HG03439 (cell line): Measurements from ENCODE around the gene CCDC158.
"Not testable (repeated sequence)": the region's sequence is repeated elsewhere in the genome, so short reads cannot be mapped to it uniquely, and the experiment has no call there.

Experiments used
- ATAC-seq: cut with Tn5 transposase; IDR thresholded peaks from one replicate; pipeline ENCODE4 v1.9.1; 2021; ENCODE audit warnings: mild to moderate bottlenecking, moderate library complexity; ENCODE audit not compliant: unreplicated experiment

Gene CCDC158

GRCh38 chr4:76312457-76312856, 108.5 kb downstream of the CCDC158 start:
- ATAC-seq = no peak

GRCh38 chr4:76311896-76312331, 109.0 kb downstream of the CCDC158 start:
- no peak for ATAC-seq

- no peak for ATAC-seq
These were observed 110.3 kb downstream of the CCDC158 start for GRCh38 chr4:76310683-76311082.

GRCh38 chr4:76309939-76310550, 110.9 kb downstream of the CCDC158 start:
- no peak for ATAC-seq

- no peak for ATAC-seq
These were observed 112.4 kb downstream of the CCDC158 start for GRCh38 chr4:76308548-76308947.

GRCh38 chr4:76307660-76308014, 113.3 kb downstream of the CCDC158 start:
- ATAC-seq = no peak

- no peak for ATAC-seq
These were observed 113.9 kb downstream of the CCDC158 start for GRCh38 chr4:76306882-76307659.

- ATAC-seq = no peak
These were observed 114.7 kb downstream of the CCDC158 start, which contains the start of gene STBD1 for GRCh38 chr4:76305971-76306881. TSS of gene STBD1 (plus strand) at chr4:76306733. CDS start at chr4:76306770, 37 bp downstream.

GRCh38 chr4:76305033-76305687, 115.8 kb downstream of the CCDC158 start:
- ATAC-seq = no peak

- ATAC-seq = no peak
These were observed 118.0 kb downstream of the CCDC158 start for GRCh38 chr4:76302826-76303438.

- no peak for ATAC-seq
These were observed 119.2 kb downstream of the CCDC158 start for GRCh38 chr4:76301775-76302162.

GRCh38 chr4:76301068-76301774, 119.7 kb downstream of the CCDC158 start:
- ATAC-seq = peak; percentile 99

GRCh38 chr4:76300012-76300411, 120.9 kb downstream of the CCDC158 start:
- no peak for ATAC-seq

GRCh38 chr4:76298227-76298626, 122.7 kb downstream of the CCDC158 start:
- no peak for ATAC-seq

GRCh38 chr4:76296286-76296820, 124.6 kb downstream of the CCDC158 start:
- ATAC-seq = no peak

GRCh38 chr4:76293772-76294171, 127.2 kb downstream of the CCDC158 start:
- ATAC-seq = no peak

GRCh38 chr4:76292730-76293129, 128.2 kb downstream of the CCDC158 start:
- ATAC-seq = no peak

GRCh38 chr4:76287811-76288210, 133.1 kb downstream of the CCDC158 start:
- not testable (repeated sequence) for ATAC-seq

- no peak for ATAC-seq
These were observed 137.0 kb downstream of the CCDC158 start for GRCh38 chr4:76283900-76284299.
